Central memory CD4-positive, alpha-beta T cell (primary cell): ENCODE data around the gene TRABD.
"Not testable (repeated sequence)": the region's sequence is repeated elsewhere in the genome, so short reads cannot be mapped to it uniquely, and the experiment has no call there.

ENCODE experiments used
- DNase-seq: peaks from one replicate; pipeline ENCODE4 v3.0.0; 2022
- total RNA-seq, 3 experiments: gene quantifications; one replicate each; lab custom pipeline; 2026; lab: John Stamatoyannopoulos, UW

Gene TRABD, protein sequence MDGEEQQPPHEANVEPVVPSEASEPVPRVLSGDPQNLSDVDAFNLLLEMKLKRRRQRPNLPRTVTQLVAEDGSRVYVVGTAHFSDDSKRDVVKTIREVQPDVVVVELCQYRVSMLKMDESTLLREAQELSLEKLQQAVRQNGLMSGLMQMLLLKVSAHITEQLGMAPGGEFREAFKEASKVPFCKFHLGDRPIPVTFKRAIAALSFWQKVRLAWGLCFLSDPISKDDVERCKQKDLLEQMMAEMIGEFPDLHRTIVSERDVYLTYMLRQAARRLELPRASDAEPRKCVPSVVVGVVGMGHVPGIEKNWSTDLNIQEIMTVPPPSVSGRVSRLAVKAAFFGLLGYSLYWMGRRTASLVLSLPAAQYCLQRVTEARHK
- total RNA-seq = 87.2 to 196 (median 174) reads per million in 3 experiments

- peak; percentile 87 for DNase-seq
These were observed at the start of gene TRABD for GRCh38 chr22:50185375-50186087. TRABD (plus strand) TSS chr22:50185913; CDS start chr22:50193061, 7,148 bp downstream.

DNA sequence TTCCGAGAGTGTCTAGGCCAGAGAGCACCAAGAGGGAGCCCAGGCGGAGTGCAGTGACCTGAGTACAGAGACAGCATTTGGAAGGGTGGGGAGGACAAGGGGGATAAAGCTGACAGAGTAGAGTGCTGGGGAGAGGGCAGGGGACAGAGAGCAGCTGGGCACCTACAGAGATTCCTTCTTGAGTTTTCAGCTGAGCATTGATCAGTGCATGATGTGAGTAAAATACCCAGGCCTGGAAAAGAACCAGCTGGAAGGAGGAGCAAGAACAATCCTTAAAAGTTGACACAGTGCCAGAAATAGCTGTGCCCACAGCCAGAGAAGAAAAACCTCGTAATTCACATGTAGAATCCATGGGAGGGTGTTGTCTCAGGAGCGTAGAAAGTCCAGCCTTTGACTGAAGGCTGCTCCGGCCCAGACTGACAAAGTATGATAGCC lies 49.1 kb upstream of the TRABD start:
- DNase-seq = no peak

DNA sequence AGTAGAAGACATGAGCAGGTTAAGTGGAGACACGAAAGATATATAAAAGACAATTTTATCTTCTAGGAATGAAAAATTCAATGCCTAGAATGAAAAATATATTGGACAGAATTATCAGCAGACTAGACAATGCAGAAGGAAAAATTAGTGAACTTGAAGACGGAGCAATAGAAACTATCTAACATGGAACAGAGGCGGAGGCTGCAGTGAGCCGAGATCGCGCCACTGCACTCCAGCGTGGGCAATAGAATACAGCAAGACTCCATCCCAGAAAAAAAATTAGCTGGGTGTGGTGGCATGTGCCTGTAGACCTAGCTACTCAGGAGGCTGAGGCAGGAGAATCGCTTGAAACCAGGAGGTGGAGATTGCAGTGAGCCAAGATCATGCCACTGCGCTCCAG lies 48.4 kb upstream of the TRABD start:
- not testable (repeated sequence) for DNase-seq

GRCh38 chr22:50138041-50138440 lies 47.7 kb upstream of the TRABD start:
- no peak for DNase-seq

GRCh38 chr22:50138988-50139387 lies 46.7 kb upstream of the TRABD start:
- no peak for DNase-seq

DNA sequence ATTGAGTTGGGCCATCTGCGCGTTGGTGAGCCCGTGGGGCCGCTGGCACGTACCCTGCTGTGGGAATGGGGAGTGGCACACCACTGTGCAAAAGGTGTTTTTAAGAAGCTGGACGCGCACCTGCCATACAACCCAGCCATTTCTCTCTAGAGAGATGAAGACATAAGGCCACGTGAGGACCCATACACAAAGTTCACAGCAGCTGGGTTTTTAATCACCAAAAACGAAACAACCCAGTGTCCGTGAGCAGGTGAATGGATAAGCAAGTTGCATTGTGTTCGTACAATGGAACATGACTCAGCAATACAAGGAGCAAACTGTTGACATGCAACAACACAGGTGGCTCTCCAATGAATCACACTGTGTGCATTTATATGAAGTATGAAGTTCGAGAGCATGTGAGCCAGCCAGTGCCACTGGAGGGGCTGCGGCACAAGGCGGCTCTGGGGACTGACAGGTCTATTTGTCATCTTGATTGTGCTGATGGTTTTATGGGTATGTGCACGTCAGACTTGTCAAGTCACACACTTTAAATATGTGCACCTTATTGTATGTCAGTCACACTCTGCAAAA lies 45.8 kb upstream of the TRABD start:
- no peak for DNase-seq

DNA sequence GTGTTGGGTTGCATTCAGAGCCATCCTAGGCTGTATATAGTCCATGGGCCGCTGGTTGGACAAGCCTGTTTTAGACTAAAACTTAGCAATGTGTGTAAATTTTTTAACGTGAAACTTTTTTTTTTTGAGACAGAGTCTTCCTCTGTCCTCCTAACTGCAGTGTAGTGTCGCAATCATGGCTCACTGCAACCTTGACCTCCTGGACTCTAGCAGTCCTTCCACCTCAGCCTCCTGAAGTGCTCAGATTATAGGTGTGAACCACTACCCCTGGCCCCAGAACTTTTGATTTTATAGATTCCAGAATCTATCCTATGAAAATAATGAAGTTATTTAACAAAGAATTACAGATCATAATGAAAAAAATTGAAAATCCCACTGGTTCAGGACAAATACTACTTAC lies 45.1 kb upstream of the TRABD start:
- no peak for DNase-seq

- no peak for DNase-seq
These were observed 44.3 kb upstream of the TRABD start for GRCh38 chr22:50141462-50141861.

DNA sequence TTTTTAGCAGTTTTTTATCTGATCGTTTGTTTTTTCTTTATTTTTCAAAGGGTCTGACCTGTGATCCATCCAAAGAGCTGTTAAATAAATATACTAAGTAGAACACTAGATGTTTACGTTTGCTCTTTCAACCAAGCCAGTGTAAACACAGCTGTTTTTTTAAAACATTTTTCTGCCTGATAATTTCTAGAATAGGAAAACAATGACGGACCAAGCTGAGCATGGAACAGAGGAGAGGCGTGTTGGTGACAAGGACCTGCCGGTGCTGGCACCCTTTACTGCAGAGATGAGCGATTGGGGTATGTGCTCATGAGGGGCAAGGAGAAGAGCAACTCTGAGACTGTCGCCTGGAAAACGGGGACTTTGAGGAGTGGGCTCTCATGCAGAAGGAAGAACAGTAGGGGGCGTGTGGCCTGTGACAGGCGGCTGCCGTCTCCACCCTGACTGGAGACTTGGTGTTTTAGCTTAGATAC lies 43.8 kb upstream of the TRABD start:
- DNase-seq = no peak

DNA sequence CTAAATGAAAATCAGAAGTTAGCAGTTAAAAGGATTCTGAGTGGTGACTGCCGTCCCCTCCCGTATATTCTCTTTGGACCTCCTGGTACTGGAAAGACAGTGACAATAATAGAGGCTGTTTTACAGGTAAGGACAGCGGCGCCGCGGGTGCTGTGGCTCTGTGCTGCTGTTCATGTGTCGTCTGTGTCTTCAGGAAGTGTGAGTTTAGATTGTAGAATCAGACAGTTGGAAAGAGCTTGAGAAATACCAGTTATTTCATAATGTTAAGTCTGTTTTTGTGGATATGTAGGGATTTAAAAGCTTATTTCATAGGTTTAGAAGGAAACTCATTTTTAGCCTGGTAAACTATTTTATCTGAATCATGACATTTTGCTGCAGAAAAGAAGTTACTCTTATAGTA lies 42.6 kb upstream of the TRABD start:
- DNase-seq = no peak

DNA sequence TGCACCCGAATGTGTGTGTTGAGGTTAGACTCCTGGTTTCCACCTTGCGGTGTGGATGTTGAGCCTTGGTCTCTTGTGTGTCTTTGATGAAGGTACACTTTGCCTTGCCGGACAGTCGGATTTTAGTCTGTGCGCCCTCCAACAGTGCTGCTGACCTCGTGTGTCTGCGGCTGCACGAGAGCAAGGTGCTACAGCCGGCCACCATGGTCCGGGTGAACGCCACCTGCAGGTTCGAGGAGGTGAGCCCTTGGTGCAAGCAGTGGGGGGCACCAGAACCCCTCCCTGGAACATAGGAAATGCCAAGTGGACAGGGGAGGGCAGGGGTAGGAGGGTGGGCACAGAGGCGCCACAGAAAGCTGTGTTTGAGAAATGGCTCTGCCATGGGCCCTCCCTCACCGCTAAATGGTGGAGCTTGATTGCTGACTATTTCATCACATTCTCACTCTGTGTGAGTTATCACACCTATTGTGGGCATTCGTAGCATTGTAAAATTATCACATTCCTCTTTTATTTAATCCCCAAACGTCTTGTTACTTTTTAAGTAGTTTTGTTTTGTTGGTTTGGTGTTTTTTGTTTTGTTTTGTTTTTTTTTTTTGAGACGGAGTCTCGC lies 41.6 kb upstream of the TRABD start:
- no peak for DNase-seq

DNA sequence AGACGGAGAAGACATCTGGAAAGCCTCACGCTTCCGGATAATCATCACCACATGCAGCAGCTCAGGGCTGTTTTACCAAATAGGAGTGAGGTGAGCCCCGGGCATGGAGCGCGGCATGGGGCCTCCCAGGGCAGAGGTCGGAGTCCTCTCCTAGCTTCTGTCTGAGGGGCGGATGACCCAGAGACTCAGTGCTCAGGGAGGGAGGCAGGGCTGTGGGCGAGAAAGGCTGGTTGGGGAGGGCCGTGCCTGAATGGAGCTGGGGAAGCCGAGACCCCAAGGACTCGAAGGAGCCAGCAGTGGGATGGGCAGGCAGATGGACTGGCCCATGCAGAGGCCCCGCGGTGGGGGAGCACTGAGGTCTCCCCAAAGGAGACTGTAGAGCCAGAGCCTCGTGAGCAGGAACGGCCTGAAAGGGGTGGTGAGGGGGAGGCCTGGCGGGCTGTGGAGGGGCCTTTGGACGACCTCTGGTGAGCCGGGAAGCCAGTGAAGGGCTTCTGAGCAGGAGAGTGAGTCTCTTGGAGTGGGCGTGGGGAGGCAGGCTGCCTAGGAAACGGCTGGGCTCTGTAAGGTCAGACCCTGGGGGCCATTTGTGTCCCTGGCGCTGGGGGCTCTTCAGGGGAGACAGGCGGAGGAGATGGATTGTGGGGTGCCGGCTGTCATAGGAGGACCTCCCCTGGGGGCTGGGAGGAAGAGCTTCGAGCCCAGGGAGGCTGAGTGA lies 39.8 kb upstream of the TRABD start:
- DNase-seq = no peak

GRCh38 chr22:50146439-50147238 lies 39.1 kb upstream of the TRABD start:
- DNase-seq = no peak

DNA sequence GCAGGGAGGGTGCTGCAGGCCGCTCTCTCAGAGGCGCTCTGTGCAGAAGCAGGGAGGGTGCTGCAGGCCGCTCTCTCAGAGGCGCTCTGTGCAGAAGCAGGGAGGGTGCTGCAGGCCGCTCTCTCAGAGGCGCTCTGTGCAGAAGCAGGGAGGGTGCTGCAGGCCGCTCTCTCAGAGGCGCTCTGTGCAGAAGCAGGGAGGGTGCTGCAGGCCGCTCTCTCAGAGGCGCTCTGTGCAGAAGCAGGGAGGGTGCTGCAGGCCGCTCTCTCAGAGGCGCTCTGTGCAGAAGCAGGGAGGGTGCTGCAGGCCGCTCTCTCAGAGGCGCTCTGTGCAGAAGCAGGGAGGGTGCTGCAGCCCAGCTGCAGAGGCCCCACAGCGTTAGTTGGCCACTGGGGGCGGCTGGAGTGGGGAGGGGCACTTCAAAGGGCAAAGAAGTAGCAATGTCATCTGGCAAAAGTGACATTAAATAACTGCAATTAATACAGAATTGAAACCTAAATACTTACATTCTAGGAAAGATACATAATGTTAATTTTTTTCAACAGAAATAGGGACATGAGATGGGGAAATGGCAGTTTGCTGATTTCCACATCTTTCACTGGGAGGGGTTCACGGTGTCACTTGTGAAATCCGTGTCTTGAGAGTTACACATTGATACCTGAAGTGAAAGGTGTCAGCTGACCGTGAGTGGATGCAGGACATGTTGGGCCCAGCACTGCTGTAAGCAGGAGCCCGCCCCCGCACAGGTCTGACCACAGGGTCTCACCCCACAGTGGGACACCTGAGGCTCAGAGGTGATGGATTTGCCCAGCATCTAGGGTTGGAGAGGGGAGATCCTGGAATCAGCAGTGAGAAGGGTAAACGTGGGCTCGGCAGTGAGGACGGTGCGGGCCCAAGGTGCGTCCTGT lies 38.2 kb upstream of the TRABD start:
- DNase-seq = not testable (repeated sequence)

DNA sequence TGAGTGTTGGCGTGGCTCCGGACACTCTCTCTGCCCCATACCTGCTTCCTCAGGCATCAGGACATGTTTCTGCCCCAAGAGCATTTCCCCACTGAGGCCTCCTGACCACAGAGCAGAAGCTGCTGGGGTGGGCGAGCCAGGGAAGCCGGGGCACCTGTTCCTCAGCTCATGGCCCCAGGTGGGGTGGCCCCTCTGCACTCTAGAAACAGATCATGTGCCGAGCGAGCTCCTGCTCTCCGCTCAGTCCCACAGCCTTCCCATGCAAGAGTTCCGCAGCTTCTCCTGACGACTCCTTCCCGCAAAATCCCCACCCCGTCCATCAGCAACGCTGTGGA lies 37.6 kb upstream of the TRABD start:
- no peak for DNase-seq

GRCh38 chr22:50148991-50149721 lies 36.6 kb upstream of the TRABD start:
- peak; percentile 74 for DNase-seq

DNA sequence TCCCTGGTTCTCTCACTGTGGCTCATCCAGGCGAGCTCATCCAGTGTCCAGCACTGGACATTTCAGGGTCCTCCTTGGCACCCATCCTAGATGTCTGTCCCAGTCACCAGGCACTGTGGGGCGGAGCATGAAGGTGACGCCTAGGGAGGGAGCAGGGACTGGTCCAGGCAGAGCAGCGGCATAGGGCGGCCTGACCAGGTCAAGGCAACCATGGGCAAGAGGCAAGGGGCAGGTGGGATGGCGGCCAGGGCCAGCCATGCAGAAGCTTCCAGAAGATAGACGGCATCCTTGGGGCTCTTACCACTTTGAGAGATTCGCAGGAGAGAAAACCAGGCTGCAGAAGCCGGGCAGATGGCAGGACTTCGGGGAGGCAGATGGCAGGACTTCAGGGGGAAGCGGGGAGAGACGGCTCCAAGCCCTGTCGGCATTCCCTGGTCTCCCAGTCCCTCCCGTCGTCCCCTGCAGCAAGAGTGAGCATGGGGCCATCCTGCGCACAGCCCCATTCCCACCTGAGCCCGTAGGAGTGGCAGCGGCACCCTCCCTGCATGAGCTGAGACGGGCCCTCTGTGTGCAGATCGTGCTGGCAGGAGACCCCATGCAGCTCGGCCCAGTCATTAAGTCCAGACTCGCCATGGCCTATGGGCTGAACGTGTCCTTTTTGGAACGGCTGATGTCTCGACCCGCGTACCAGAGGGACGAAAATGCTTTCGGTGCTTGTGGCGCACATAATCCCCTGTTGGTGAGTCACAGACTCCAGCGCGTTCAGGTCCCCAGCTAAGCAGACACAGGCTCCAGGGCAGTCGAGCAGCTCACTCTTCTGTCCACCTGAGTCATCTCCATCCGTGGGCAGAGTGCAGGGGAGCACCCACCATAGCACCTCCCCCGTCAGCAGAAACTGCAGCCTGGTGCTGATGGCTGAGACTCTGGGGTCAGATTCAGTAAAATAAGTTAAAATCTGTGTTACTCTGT lies 35.3 kb upstream of the TRABD start:
- no peak for DNase-seq
